HG03378 (cell line): ENCODE data around the gene FOXO6.
"Not testable (repeated sequence)": the region's sequence is repeated elsewhere in the genome, so short reads cannot be mapped to it uniquely, and the experiment has no call there.

Source experiments
- ATAC-seq: cut with Tn5 transposase; IDR thresholded peaks from one replicate; pipeline ENCODE4 v1.9.1; 2021; ENCODE audit warnings: mild to moderate bottlenecking, moderate library complexity; ENCODE audit not compliant: unreplicated experiment

The FOXO6 gene

DNA sequence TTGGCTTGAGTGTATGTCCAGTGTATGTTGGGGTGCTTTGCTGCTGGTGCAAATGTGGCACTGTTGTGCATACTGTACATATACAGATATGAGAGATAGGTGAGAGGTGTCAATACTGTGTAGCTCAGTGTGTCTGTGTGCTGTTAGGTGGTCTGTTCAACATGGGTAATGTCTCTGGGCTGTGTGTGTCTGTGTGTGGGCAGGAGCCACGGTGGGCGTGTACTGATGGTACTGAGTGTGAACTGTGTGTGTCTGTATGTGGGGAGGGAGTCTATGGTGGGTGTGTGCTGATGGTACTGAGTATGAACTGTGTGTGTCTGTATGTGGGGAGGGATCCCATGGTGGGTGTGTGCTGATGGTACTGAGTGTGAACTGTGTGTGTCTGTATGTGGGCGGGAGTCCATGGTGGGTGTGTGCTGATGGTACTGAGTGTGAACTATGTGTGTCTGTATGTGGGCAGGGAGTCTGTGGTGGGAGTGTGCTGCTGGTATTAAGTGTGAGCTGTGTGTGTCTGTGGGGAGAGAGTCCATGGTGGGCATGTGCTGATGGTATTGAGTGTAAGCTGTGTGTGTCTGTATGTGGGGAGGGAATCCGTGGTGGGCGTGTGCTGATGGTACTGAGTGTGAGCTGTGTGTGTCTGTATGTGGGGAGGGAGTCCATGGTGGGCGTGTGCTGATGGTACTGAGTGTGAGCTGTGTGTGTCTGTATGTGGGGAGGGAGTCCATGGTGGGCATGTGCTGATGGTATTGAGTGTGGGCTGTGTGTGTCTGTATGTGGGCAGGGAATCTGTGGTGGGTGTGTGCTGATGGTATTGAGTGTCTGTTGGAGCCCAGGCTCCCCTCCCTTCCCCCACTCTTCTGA, 32.2 kb upstream of the FOXO6 start:
- no peak for ATAC-seq

GRCh38 chr1:41329662-41330587, 31.3 kb upstream of the FOXO6 start:
- ATAC-seq, result no peak

- no peak for ATAC-seq
Measured at GRCh38 chr1:41330588-41331545, 30.4 kb upstream of the FOXO6 start.

- ATAC-seq, result no peak
Measured at GRCh38 chr1:41331546-41331917, 29.7 kb upstream of the FOXO6 start.

DNA sequence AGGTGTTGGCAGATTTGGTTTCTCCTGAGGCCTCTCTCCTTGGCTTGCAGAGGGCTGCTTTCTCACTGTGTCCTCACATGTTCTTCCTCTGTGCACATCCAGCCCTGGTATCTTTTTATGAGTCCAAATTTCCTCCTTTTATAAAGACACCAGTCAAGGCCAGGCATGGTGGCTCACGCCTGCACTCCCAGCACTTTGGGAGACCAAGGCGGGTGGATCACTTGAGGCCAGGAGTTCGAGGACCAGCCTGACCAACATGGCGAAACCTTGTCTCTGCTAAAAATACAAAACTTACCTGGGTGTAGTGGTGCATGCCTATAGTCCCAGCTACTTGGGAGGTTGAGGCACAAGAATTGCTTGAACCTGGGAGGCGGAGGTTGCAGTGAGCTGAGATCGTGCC, 29.1 kb upstream of the FOXO6 start:
- ATAC-seq, result not testable (repeated sequence)

DNA sequence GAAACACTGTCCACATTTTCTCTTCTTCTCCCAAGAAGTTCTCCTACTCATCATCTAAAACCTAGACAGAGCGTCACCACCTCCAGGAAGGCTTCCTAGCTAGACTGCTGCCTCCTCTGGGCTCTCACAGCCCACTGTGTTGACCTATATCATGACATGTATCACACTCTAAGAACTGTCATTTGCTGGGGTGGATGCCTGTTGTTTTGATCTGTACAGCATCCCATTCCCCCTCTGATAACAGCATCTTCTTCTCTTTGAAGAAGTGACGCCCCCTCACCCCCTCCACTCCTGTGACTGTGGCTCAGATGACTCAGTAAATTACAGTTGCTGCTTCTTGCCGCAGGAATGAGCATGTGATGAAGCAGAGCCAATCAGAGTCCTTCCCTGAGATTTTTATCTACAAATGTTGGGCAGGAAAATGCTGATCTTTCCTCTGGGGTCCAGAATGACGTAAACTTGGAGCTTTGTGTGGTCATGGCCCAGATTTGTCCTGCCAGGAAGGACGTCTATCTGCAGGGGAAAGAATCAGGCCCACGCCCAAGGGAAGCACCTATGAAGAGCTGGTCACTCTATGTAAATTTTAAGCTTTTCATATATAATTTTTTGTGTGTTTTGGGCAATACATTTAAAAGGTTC, 28.0 kb upstream of the FOXO6 start:
- no peak for ATAC-seq

- no peak for ATAC-seq
Measured at GRCh38 chr1:41338820-41339219, 22.4 kb upstream of the FOXO6 start.

DNA sequence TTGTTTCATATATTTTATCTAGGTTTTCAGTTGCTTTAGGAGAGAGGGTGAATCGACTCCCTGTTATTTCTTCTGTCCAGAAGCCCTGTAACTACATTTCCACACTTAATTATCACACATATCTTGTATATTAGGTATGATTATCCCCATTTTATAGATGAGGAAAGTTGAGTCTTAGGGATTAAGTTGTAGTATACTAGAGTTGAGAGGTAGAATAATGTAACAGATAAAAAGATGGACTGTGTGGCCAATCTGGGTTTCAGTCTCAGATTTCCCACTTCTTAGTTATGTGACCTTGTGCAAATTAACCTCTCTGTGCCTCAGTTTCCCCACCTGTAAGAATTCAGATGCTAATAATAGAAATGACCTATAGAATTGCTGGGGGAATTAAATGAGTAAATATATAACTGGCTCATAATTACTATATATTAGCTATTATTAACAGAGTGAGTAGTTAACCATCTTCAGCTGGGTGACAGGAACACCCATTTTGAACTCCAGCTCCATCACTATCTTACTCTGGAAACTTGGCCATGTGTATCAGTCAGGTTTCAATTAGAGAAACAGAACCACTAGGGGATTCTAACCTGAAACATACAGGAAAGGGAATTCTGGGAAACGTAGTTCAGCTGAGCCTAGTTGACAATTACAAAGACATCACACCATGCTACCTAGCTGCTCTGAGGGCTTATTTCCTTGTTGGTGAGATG, 20.4 kb upstream of the FOXO6 start:
- ATAC-seq, result no peak

DNA sequence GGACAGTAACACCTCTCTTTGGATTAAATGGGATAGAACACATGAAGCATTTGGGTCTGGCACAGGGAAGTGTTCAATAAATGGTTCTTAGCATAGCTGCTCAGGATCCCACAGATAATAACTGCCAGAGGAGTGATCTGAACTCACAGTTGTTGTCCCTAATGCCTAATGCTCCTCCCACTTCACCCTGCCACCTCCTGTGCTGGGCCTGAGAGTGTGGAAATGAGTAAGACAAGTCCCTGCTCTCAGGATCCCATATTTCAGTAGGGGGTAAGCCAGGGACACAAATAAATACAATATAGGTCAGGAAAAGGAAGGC, 19.9 kb upstream of the FOXO6 start:
- no peak for ATAC-seq

DNA sequence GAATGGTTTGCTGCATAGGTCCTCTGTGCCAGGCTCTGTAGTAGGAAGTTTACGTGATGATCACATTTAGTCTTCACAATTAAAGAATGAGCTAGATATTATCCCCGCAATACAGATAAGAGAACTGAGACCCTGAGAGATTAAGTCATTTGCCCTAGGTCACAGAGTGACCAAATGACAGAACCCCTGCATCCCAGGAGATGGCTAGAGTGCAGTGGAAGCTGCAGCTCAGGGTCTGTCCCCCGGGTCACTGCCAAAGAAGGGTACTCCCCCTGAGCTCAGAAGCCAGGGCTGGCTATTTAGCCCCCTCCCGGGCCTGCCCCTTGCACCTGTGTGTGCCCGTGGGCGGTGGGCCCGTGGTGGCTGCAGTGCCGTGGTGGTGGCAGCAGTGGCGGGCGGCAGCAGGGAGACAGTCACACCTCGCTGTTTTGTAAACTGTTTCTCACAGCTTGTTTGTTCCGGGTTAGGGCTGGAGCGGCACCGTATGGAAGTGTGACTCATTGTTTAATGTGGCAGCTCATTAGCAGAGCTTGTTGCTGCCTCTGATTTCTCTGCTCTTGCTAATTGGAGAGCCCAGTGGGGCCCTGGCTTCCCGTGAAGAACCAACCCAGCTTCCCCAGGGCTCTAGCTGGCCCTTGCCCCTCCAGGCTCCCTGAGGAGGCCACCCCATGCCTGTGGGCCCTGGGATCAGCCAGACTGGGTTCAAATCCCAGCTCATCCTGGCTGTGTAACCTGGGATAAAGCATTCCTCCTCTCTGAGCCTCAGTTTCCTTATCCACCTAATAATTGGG, 19.3 kb upstream of the FOXO6 start:
- ATAC-seq, result no peak

DNA sequence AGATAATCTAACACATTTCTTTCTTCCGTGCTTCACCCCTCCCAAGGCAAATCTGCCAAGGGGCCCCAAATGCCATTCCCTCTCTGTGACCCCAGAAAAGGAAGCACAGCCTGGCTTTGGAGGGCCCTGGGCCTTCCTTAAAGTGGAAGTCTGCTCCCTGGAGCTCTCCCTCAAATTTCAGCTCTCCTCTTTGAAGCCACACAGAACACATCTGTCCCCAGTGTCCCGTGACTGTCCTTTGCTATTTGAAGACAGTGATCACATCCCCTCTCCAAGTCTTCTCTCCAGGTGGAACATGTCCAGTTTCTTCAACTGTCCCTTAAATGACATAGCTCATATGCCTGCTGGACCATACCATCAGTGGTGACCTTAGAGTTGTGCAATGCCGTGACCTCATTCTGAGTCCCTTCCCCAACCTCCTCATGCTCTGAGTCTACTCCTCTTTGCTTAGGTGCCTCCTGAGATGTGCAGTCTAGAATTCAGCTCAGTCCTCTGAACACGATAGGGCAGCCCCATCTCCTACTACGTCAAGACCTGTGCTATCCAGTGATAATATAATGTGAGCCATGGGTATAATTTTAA, 18.4 kb upstream of the FOXO6 start:
- ATAC-seq, result no peak

DNA sequence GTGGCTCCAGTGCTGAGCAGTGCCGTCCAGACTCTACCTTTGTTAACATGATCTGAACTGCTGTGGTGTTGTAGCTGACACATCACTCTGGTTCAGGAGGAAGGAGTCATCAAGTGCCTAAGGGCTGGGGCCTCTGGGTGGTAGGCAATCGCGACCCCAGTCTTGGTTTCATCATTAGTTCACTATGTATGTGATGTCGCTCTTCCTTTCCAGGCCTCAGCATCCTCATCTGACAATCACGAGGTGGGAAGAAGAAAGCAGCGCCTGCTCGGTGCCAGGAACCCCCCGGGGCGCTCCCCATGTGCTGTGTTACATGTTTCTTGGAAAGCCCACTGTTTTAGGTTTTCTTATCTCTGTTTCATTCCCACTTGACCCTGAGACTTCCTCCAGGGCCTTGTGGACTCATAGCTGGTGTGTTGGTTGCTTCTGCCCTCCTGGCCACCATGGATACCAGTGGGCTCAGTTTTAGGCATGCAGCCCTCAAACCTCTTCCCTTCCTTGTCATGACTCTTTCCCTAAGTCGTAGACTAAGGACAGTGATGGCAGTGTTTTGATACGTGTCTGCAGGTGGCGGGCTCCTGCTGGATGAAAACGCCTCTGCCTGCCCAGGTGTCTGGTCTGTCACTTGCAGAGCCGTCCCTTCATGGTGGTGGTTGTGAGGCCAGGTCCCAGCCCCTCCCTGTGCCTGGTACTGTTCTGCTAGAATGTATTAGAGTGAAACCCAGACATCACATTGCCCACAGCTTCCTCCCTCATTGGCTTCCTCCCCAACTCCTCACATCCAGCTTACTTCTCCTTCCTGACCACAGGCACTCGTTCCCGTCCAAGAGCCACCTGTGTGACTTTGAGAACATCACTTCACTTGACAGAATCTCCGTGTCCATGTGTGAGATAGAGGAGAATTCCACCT, 17.2 kb upstream of the FOXO6 start:
- ATAC-seq, result no peak

GRCh38 chr1:41344708-41345159, 16.5 kb upstream of the FOXO6 start:
- no peak for ATAC-seq

DNA sequence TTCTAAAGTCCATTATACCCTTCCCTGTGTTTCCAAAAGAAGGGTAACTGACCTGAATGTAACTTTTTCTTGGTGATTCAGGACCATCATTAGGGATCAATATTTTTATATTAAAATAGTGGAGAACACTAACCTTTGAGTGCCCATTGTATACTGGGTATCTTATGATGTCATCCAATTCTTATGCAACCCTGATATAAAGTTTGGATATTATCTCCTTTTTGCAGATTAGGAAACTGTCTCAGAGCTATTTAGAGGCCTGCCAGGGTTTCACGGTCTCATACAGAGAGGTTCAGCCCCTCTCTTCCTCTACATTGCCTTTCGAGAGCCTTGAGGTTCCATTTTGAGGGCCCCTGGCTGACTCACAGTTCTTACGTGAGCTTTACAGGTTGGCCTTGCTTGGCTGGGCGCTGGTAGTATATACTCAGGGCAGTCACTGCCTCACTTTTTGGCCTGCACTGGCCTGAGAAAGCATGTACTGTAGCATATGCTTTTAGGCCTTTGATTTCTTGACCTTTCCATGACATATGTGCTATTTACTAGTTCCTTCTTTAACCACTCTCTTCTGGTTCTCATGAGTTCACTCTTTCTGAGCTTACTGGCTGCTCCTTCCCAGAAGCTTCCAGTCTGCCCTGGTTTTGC, 15.7 kb upstream of the FOXO6 start:
- ATAC-seq, result no peak

DNA sequence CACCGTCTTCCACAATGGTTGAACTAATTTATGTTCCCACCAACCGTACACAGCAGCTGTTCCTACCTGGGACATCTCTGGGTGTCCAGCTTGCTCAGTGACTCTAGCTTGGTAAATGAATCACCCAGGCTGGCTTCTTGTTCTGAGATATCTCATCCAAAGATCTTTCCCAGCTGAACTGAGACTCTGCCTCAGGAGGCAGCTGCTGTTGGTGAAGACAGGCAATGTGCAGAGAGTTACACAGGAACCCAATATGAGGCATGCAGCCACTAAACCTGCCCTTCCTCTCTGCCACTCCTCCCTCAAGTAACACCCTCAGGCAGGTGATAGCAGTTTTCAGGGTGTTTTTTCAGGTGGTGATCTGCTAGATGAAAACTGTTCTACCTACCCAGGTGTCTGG, 14.0 kb upstream of the FOXO6 start:
- ATAC-seq, result no peak

DNA sequence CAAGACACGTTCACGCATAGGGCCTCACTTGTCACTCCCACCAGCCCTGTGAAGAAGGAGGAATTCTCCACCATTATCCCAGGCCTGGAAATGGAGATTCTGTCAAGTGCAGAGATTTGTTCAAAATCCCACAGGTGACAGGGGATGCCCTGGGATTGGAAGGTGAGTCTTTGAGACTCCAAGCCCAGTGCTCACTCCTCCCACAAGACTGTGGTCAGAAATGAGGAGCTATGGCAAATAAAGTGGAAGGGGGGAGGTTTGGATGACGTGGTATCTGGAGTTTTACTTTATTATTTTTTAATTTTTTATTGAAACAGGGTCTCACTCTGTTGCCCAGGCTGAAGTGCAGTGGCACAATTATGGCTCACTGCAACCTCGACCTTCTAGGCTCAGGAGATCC, 12.8 kb upstream of the FOXO6 start:
- no peak for ATAC-seq
